Astrocyte of the hippocampus (primary cell): ENCODE data around the gene HNF1A.

Experiments used
- DNase-seq: peaks from one replicate; pipeline ENCODE4 v3.0.0; 2011; ENCODE audit warnings: low read depth, low spot score

The HNF1A gene

GRCh38 chr12:120984351-120984898, 6.1 kb downstream of the HNF1A start:
- no peak for DNase-seq

GRCh38 chr12:120988234-120988633, 9.9 kb downstream of the HNF1A start:
- DNase-seq, result no peak

GRCh38 chr12:120988658-120989057, 10.3 kb downstream of the HNF1A start:
- no peak for DNase-seq

GRCh38 chr12:120989687-120990086, 11.3 kb downstream of the HNF1A start:
- no peak for DNase-seq

GRCh38 chr12:120990487-120991055, 12.2 kb downstream of the HNF1A start:
- no peak for DNase-seq

- DNase-seq, result no peak
Observed at GRCh38 chr12:120991965-120992364, 13.6 kb downstream of the HNF1A start.

GRCh38 chr12:120992989-120993388, 14.6 kb downstream of the HNF1A start:
- no peak for DNase-seq

- no peak for DNase-seq
Observed at GRCh38 chr12:120993496-120993895, 15.2 kb downstream of the HNF1A start.

GRCh38 chr12:120994059-120994458, 15.7 kb downstream of the HNF1A start:
- DNase-seq, result no peak

- no peak for DNase-seq
Observed at GRCh38 chr12:120994589-120995337, 16.4 kb downstream of the HNF1A start.

GRCh38 chr12:120996133-120996746, 17.9 kb downstream of the HNF1A start:
- DNase-seq, result no peak

- DNase-seq, result no peak
Observed at GRCh38 chr12:120997448-120997847, 19.1 kb downstream of the HNF1A start.

GRCh38 chr12:120998435-120998834, 20.1 kb downstream of the HNF1A start:
- DNase-seq, result no peak

GRCh38 chr12:120999191-121000120, 21.1 kb downstream of the HNF1A start:
- DNase-seq, result peak; percentile 67

- no peak for DNase-seq
Observed at GRCh38 chr12:121000530-121000929, 22.2 kb downstream of the HNF1A start.

- no peak for DNase-seq
Observed at GRCh38 chr12:121001060-121001459, 22.7 kb downstream of the HNF1A start.

- no peak for DNase-seq
Observed at GRCh38 chr12:121001841-121002483, 23.6 kb downstream of the HNF1A start.

GRCh38 chr12:121003650-121004049, 25.3 kb downstream of the HNF1A start:
- no peak for DNase-seq

- no peak for DNase-seq
Observed at GRCh38 chr12:121004253-121004815, 26.0 kb downstream of the HNF1A start.

GRCh38 chr12:121005346-121005815, 27.0 kb downstream of the HNF1A start:
- peak; percentile 62 for DNase-seq
